NOMO-1 (cell line): ENCODE data around the gene AP3S2.
"Not testable (repeated sequence)": the region's sequence is repeated elsewhere in the genome, so short reads cannot be mapped to it uniquely, and the experiment has no call there.

Source experiments
- DNase-seq, 2 experiments: peaks; one replicate each; lab custom pipeline; 2025; ENCODE audit not compliant: unreplicated experiment in 2 of 2; lab: John Stamatoyannopoulos, UW

AP3S2 gene

DNA sequence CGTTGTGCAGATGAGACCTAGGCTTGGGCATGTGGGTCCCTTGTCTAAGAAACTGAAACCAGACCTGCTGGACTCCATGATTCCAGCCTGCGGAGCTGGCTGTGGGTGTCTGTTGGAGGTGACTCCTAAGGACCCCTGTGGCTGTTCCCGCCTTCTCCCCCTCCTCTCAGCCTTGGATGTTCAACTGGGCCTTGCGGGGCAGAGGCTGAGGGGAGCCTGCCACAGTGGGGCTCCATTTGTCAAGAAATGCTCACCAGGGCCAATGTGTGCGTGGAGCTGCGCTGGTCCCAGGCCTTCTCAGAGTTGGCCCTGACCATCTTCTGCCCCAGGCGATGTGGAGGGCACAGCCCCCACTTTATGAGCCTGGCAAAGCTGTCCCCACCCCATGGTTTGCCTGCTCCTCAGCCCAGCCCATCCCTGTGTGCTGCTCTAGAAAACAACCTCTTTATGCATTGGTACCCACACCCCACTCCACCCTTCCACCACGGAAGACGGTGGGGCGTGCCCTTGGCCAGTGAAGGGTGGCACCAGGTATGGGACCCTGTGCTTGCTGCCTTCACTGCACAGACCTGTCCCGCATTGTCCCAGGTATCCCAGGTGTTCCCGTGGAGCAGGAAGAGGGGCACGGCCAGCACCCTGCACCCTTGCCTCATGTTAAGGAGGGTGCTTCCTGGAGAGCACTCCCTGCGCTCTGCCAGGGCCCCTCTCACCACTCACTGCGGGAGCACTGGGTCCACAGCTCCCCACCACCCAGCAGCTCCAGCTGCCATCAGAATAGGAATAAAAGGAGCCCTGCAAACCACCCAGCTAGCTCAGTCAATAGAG is 109.7 kb downstream of the AP3S2 start:
- no peak for DNase-seq

DNA sequence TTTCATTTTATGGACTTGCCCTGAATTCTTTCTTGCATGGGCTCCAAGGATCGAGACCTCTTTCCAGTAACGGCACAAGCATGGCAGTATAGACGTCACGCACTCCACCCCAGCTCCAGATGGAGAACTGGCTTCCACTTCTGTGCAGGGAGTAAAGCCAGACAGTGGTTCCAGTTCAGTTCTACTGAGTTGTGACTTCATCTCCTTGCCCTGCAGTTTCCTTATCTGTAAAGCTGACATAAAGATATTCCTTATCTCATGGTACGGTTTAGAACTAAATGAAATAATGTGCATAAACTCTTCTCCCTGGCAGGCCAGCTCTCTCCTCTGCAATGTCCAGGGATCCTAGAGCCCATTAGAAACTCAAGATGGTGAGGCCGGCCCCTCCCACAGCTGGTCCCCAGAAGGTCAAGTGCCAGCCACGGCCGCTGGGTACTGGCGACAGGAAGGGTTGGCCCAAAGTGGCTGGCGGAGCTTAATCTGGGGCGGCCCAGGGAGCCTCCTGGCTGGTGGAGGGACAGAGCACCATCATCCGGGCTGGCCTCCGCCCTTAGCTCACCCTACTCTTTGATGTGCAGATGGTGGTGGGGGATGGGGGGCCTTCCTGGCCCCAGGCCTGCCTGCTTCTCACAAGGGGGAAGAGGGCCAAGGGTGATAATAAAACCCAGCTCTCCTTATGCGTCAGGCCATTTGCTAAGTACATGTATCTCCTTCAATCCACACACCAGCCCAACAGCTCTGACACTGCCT is 110.5 kb downstream of the AP3S2 start:
- no peak for DNase-seq

DNA sequence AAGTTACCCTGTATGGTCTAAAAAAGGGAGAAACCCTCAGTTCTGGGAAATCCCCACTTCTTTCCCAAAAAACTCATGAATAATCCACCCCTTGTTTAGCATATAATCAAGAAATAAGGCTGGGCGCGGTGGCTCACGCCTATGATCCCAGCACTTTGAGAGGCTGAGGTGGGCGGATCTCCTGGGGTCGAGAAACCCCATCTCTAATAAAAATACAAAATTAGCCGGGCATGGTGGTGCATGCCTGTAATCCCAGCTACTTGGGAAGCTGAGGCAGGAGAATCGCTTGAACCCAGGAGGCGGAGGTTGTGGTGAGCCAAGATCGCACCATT is 111.2 kb downstream of the AP3S2 start:
- not testable (repeated sequence) for DNase-seq

- DNase-seq, result peak; percentile 35 to 70
Measured at GRCh38 chr15:89781891-89782618, 111.7 kb downstream of the AP3S2 start.

GRCh38 chr15:89781055-89781454 is 112.7 kb downstream of the AP3S2 start:
- DNase-seq, result peak; percentile 78 to 83

DNA sequence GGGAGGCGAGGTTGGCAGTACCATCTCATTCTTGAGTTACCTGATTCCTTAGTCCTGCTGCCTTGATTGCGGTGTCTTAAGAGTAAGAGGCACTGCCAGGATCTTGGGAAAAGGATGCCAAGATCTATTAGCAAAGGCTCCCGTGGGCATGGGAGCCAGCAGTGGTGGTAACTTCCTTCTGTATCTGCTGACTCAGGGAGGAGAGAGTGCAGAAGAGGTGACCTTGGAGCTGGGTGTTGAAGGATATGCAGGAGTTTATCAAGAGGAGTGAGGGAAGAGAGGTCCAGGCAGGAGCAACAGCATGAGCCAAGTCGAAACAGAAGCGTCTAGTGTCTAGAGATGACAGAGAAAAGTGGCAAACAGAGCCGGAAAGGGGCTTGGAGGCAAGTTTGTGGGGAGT is 113.2 kb downstream of the AP3S2 start:
- no peak for DNase-seq
